ENCODE results near the gene NR2F2. TPM values are rescaled to one million over a fixed set of nuclear protein-coding genes. Genes with fewer than 3 reads are reported as not detected.
A peak's percentile ranks its signal among the peaks of the same experiment; 100 is the strongest.

NR2F2 gene
- total and polyA plus RNA-seq, 10 donors, result 18.6 to 256 (median 111) TPM

DNA sequence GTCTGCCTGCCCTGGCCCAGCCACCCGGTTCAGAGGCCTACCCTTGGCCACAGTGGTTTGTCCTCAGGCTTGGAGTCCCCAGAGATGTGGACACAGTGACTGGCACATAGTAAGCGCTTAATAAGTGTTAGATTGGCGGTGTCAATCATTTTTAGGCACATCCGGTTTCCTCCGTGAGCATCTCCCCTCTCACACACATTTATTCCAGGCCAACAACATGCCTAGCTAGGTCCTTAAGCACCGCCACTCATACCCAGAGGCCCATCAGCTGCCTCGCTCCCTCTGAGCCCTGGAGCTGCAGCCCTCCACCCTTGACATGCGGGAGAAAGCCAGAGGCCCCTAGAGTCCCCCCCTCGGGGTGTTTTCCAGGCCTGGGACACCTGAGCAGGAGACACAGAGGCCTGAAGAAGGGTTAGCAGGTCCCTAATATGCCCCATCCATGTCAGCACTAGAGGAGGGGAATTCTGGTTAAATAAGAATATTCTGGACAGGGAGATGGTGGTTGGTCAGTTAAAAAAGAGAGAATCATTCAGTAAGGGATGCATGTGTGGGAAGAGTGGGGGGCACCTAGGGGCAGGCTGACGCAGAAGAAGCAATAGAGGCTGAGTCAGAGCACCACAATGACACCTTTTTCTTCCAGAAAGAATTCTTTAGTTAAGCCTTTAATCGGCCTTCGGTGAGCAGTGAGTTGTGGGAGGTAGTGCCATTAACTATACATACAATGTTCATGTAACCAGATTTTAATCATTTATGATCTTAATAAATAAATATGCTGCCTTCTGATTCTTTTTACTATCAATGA lies 22.3 kb downstream of the NR2F2 start:
- Histone ChIP-seq H3K4me1 (peaks cover 14 to 98% (median 60%) of the 10 kb centered on the region in 6 donors), H3K4me3 (peak overlapping the region in 3 of 8 donors; percentile 0 to 84 (median 62)), H3K36me3 (no peaks in the 10 kb centered on the region), H3K27ac (peak overlapping the region; percentile 46 to 93 (median 90)), H3K27me3 (replicated peaks in 1 of 7) (peaks cover 0 to 99% (median 52%) of the 10 kb centered on the region in 7 donors), H3K9me3 (no peaks in the 10 kb centered on the region)
- intact Hi-C loops (cut with DNase I; ENCODE audit: low total_unique reads), result loop anchor here (10.0 kb wide), 1 partner anchor 882 kb away; no protein-coding TSS in a partner anchor
- DNase-seq, result no peak
- 17 to 30% (median 18%) methylated on average over 12 of the region's 12 CpGs for WGBS, 5 donors
- TF ChIP-seq POLR2AphosphoS5 (IDR thresholded peaks at IDR 0.05), result peak in 1 of 3 donors; percentile 28
- no peak for TF ChIP-seq POLR2A (IDR thresholded peaks at IDR 0.05)
- TF ChIP-seq CTCF (IDR thresholded peaks at IDR 0.05 in 8 of 11, conservative IDR thresholded peaks at IDR 0.05 in 3 of 11), result no peak

GRCh38 chr15:96353416-96353929 lies 23.0 kb downstream of the NR2F2 start:
- H3K4me3 ChIP-seq, result peak overlapping the region in 4 of 8 donors; percentile 36 to 84 (median 60)
- H3K4me1 ChIP-seq, result peaks cover 14 to 98% (median 65%) of the 10 kb centered on the region in 6 donors
- peaks cover 0 to 99% (median 51%) of the 10 kb centered on the region in 7 donors for H3K27me3 ChIP-seq (replicated peaks in 1 of 7)
- 16 to 25% (median 21%) methylated on average over 22 to 25 of the region's 25 CpGs for WGBS, 5 donors
- TF ChIP-seq POLR2AphosphoS5 (IDR thresholded peaks at IDR 0.05) (no peak), POLR2A (IDR thresholded peaks at IDR 0.05) (no peak), CTCF (IDR thresholded peaks at IDR 0.05 in 8 of 11, conservative IDR thresholded peaks at IDR 0.05 in 3 of 11) (no peak)
- H3K27ac ChIP-seq, result peak overlapping the region; percentile 46 to 93 (median 90)
- H3K9me3 ChIP-seq, result no peaks in the 10 kb centered on the region
- intact Hi-C loops (cut with DNase I; ENCODE audit: low total_unique reads), result loop anchor here (10.0 kb wide), 1 partner anchor 881 kb away; no protein-coding TSS in a partner anchor
- no peaks in the 10 kb centered on the region for H3K36me3 ChIP-seq
- DNase-seq, result no peak

- H3K27ac ChIP-seq, result peak overlapping the region; percentile 81 to 93 (median 90)
- TF ChIP-seq CTCF (IDR thresholded peaks at IDR 0.05 in 8 of 11, conservative IDR thresholded peaks at IDR 0.05 in 3 of 11), result peak in 9 of 11 experiments; percentile 11 to 58 (median 54)
- TF ChIP-seq POLR2A (IDR thresholded peaks at IDR 0.05), result no peak
- peak; percentile 31 to 82 (median 66) for TF ChIP-seq POLR2AphosphoS5 (IDR thresholded peaks at IDR 0.05)
- peak; percentile 79 for DNase-seq
- H3K4me1 ChIP-seq, result peaks cover 11 to 98% (median 62%) of the 10 kb centered on the region in 6 donors
- peaks cover 0 to 99% (median 54%) of the 10 kb centered on the region in 7 donors for H3K27me3 ChIP-seq (replicated peaks in 1 of 7)
- intact Hi-C loops (cut with DNase I; ENCODE audit: low total_unique reads), result loop anchor here (10.0 kb wide), 1 partner anchor 881 kb away; no protein-coding TSS in a partner anchor
- WGBS, 5 donors, result 3 to 16% (median 7%) methylated on average over 35 to 67 of the region's 67 CpGs
- H3K36me3 ChIP-seq, result no peaks in the 10 kb centered on the region
- no peaks in the 10 kb centered on the region for H3K9me3 ChIP-seq
- peak overlapping the region; percentile 24 to 84 (median 34) for H3K4me3 ChIP-seq
Measured at GRCh38 chr15:96353930-96354730, 23.6 kb downstream of the NR2F2 start.

Measured in spleen (tissue), 11 donors.